ENCODE data around the gene IL12A. TPM values are rescaled to one million over a fixed set of nuclear protein-coding genes. Genes with fewer than 3 reads are reported as not detected.

Gene IL12A
- total and polyA plus RNA-seq, 4 donors = 0.08 to 0.25 (median 0.09) TPM; not detected in 1

DNA sequence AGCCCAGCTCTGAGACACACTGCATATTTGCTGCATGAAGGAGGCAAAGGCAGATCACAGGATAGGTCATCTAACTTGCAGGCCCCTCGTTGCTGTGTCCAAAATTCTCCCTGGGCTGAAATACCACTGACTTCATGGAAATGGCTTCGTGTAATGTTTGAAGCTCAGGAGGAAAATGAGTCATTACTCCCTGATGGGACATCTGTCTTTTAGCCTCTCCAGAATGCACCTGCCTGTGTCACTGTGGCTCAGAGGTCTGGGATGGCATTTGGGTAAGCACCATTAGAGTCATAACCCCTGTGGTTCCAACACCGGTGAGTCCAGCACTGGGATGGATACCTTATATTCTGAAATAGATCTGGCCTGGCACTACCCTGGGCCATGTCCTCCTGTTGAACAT, 51.5 kb downstream of the IL12A start:
- TF ChIP-seq RXRA (IDR thresholded peaks at IDR 0.05) (no peak), GABPA (IDR thresholded peaks at IDR 0.05 in 1 of 2, conservative IDR thresholded peaks at IDR 0.05 in 1 of 2) (no peak), SP1 (IDR thresholded peaks at IDR 0.05) (no peak), NR2F2 (IDR thresholded peaks at IDR 0.05) (no peak), RAD21 (IDR thresholded peaks at IDR 0.05) (no peak), HNF4G (IDR thresholded peaks at IDR 0.05) (no peak), HNF4A (conservative IDR thresholded peaks at IDR 0.05) (no peak), TAF1 (conservative IDR thresholded peaks at IDR 0.05) (no peak)
- TF ChIP-seq, protein P1, sequence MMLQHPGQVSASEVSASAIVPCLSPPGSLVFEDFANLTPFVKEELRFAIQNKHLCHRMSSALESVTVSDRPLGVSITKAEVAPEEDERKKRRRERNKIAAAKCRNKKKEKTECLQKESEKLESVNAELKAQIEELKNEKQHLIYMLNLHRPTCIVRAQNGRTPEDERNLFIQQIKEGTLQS (IDR thresholded peaks at IDR 0.05) = no peak
- H3K36me3 ChIP-seq (ENCODE audit: control insufficient read depth in 4 of 4, insufficient read depth in 3 of 4, low read depth in 1 of 4, low read length in 3 of 4) = no peaks in the 10 kb centered on the region
- no peak overlapping the region for H3K27ac ChIP-seq (ENCODE audit: low read depth in 1 of 2, low read length in 2 of 2)
- peaks cover 0 to 13% (median 3%) of the 10 kb centered on the region in 4 donors for H3K27me3 ChIP-seq (ENCODE audit: control insufficient read depth in 4 of 4, insufficient read depth in 4 of 4, low read length in 3 of 4)
- no peak overlapping the region for H3K9ac ChIP-seq (ENCODE audit: low read depth in 1 of 2, low read length in 2 of 2)
- H3K9me3 ChIP-seq (ENCODE audit: control insufficient read depth in 4 of 4, low read length in 3 of 4) = peaks cover 2 to 4% (median 3%) of the 10 kb centered on the region in 4 donors
- WGBS = 82% methylated on average over 3 of the region's 3 CpGs
- H3K4me1 ChIP-seq (ENCODE audit: control insufficient read depth in 4 of 4, insufficient read depth in 4 of 4, low read length in 3 of 4) = peaks cover 0 to 5% (median 3%) of the 10 kb centered on the region in 4 donors
- DNase-seq (ENCODE audit: low spot score) = no peak
- no peak overlapping the region for H3K4me3 ChIP-seq (ENCODE audit: low read depth in 1 of 3, low read length in 3 of 3)

DNA sequence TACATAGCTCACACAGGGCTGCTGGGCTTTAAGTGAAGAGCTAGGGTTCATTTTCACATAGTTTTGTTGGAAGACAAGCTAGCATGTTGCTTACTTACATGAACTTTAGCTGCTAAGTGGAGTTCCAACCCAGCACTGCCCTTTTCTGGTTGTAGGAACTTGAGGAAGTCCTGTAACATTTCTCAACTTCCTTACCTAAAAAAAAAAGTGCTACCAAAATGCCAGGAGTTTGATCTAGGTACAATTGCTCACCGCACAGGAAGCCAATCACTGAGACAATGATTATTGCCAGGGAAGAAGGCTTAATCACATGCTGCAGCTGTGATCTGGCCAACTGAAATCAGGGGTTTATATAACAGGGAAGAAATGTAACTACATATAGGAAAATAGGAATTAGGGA, 52.8 kb downstream of the IL12A start:
- 82% methylated on average over 1 of the region's 1 CpG for WGBS
- Histone ChIP-seq H3K27ac (ENCODE audit: low read depth in 1 of 2, low read length in 2 of 2) (no peak overlapping the region), H3K27me3 (ENCODE audit: control insufficient read depth in 4 of 4, insufficient read depth in 4 of 4, low read length in 3 of 4) (peaks cover 0 to 10% (median 3%) of the 10 kb centered on the region in 4 donors), H3K9me3 (ENCODE audit: control insufficient read depth in 4 of 4, low read length in 3 of 4) (peaks cover 2 to 4% (median 3%) of the 10 kb centered on the region in 4 donors), H3K4me1 (ENCODE audit: control insufficient read depth in 4 of 4, insufficient read depth in 4 of 4, low read length in 3 of 4) (peaks cover 0 to 5% (median 3%) of the 10 kb centered on the region in 4 donors), H3K4me3 (ENCODE audit: low read depth in 1 of 3, low read length in 3 of 3) (no peak overlapping the region), H3K9ac (ENCODE audit: low read depth in 1 of 2, low read length in 2 of 2) (no peak overlapping the region), H3K36me3 (ENCODE audit: control insufficient read depth in 4 of 4, insufficient read depth in 3 of 4, low read depth in 1 of 4, low read length in 3 of 4) (no peaks in the 10 kb centered on the region)
- TF ChIP-seq NR2F2 (IDR thresholded peaks at IDR 0.05) (no peak), TAF1 (conservative IDR thresholded peaks at IDR 0.05) (no peak), YY1 (IDR thresholded peaks at IDR 0.05) (no peak), JUND (IDR thresholded peaks at IDR 0.05) (no peak), FOXA2 (IDR thresholded peaks at IDR 0.05) (no peak), CTCF (IDR thresholded peaks at IDR 0.05; ENCODE audit: low read depth, low read length, missing input control) (no peak), ZBTB33 (IDR thresholded peaks at IDR 0.05) (no peak), EGR1 (IDR thresholded peaks at IDR 0.05; ENCODE audit: low read depth in 2 of 2) (no peak), RXRA (IDR thresholded peaks at IDR 0.05) (no peak), FOXA1 (IDR thresholded peaks at IDR 0.05) (no peak), HNF4A (conservative IDR thresholded peaks at IDR 0.05) (no peak)
- TF ChIP-seq, protein P2, sequence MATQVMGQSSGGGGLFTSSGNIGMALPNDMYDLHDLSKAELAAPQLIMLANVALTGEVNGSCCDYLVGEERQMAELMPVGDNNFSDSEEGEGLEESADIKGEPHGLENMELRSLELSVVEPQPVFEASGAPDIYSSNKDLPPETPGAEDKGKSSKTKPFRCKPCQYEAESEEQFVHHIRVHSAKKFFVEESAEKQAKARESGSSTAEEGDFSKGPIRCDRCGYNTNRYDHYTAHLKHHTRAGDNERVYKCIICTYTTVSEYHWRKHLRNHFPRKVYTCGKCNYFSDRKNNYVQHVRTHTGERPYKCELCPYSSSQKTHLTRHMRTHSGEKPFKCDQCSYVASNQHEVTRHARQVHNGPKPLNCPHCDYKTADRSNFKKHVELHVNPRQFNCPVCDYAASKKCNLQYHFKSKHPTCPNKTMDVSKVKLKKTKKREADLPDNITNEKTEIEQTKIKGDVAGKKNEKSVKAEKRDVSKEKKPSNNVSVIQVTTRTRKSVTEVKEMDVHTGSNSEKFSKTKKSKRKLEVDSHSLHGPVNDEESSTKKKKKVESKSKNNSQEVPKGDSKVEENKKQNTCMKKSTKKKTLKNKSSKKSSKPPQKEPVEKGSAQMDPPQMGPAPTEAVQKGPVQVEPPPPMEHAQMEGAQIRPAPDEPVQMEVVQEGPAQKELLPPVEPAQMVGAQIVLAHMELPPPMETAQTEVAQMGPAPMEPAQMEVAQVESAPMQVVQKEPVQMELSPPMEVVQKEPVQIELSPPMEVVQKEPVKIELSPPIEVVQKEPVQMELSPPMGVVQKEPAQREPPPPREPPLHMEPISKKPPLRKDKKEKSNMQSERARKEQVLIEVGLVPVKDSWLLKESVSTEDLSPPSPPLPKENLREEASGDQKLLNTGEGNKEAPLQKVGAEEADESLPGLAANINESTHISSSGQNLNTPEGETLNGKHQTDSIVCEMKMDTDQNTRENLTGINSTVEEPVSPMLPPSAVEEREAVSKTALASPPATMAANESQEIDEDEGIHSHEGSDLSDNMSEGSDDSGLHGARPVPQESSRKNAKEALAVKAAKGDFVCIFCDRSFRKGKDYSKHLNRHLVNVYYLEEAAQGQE (IDR thresholded peaks at IDR 0.05) = no peak
- TF ChIP-seq, protein P3, sequence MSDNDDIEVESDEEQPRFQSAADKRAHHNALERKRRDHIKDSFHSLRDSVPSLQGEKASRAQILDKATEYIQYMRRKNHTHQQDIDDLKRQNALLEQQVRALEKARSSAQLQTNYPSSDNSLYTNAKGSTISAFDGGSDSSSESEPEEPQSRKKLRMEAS (IDR thresholded peaks at IDR 0.05) = no peak
- TF ChIP-seq, protein P1 (IDR thresholded peaks at IDR 0.05) = no peak
- DNase-seq (ENCODE audit: low spot score) = no peak

Measured in liver (tissue), 9 donors.